ENCODE measurements around the gene PITPNM3.
"Not testable (repeated sequence)": the region's sequence is repeated elsewhere in the genome, so short reads cannot be mapped to it uniquely, and the experiment has no call there.

The PITPNM3 gene

GRCh38 chr17:6556121-6557039, at the start of gene PITPNM3:
Gene PITPNM3, minus strand, starts transcription at chr17:6556555. Its CDS starts 149 bp downstream, at chr17:6556406.
- CTCF ChIA-PET = no interaction called here
- H3K27ac Mint-ChIP-seq = no peak within 1 kb of the TSS
- H3K36me3 Mint-ChIP-seq = peaks cover 2% of the 10 kb centered on the region
- no peak for DNase-seq
- peaks cover 91% of the 10 kb centered on the region for H3K27me3 Mint-ChIP-seq
- peak within 1 kb of the TSS; percentile 47 for H3K4me3 Mint-ChIP-seq
- H3K9me3 Mint-ChIP-seq = no peaks in the 10 kb centered on the region
- H3K4me1 Mint-ChIP-seq = peaks cover 7% of the 10 kb centered on the region

GRCh38 chr17:6605142-6605541, 48.8 kb upstream of the PITPNM3 start:
- peaks cover 35% of the 10 kb centered on the region for H3K36me3 Mint-ChIP-seq
- no peak for DNase-seq

GRCh38 chr17:6603744-6604325, 47.5 kb upstream of the PITPNM3 start:
- Mint-ChIP-seq H3K9me3 (no peaks in the 10 kb centered on the region), H3K27me3 (no peaks in the 10 kb centered on the region), H3K4me3 (no peak overlapping the region), H3K27ac (no peak overlapping the region), H3K36me3 (peaks cover 34% of the 10 kb centered on the region), H3K4me1 (peaks cover 10% of the 10 kb centered on the region)
- CTCF ChIA-PET = interaction anchor here (1.2 kb wide), 1 partner anchor 131 kb away, joined by 4 read pairs; no protein-coding TSS in a partner anchor
- DNase-seq = no peak

More at GRCh38 chr17:6605142-6605541, 48.8 kb upstream of the PITPNM3 start:
- H3K9me3 Mint-ChIP-seq = no peaks in the 10 kb centered on the region
- no peaks in the 10 kb centered on the region for H3K27me3 Mint-ChIP-seq
- H3K27ac Mint-ChIP-seq = peak overlapping the region; percentile 22
- no peak overlapping the region for H3K4me3 Mint-ChIP-seq
- CTCF ChIA-PET = interaction anchor here (1.2 kb wide), 1 partner anchor 132 kb away, joined by 4 read pairs; no protein-coding TSS in a partner anchor
- peaks cover 10% of the 10 kb centered on the region for H3K4me1 Mint-ChIP-seq

GRCh38 chr17:6602141-6602540, 45.8 kb upstream of the PITPNM3 start:
- Mint-ChIP-seq H3K27ac (no peak overlapping the region), H3K36me3 (peaks cover 42% of the 10 kb centered on the region), H3K27me3 (no peaks in the 10 kb centered on the region), H3K9me3 (no peaks in the 10 kb centered on the region), H3K4me3 (no peak overlapping the region), H3K4me1 (peaks cover 10% of the 10 kb centered on the region)
- CTCF ChIA-PET = no interaction called here
- no peak for DNase-seq

- DNase-seq = no peak
- Mint-ChIP-seq H3K27me3 (no peaks in the 10 kb centered on the region), H3K27ac (no peak overlapping the region), H3K4me3 (no peak overlapping the region), H3K9me3 (no peaks in the 10 kb centered on the region), H3K36me3 (peaks cover 44% of the 10 kb centered on the region), H3K4me1 (peaks cover 10% of the 10 kb centered on the region)
- CTCF ChIA-PET = interaction anchor here (1.1 kb wide), 1 partner anchor 10 kb away, joined by 3 read pairs; no protein-coding TSS in a partner anchor
Measured at GRCh38 chr17:6599364-6599763, 43.0 kb upstream of the PITPNM3 start.

- Mint-ChIP-seq H3K27me3 (no peaks in the 10 kb centered on the region), H3K27ac (no peak overlapping the region), H3K9me3 (no peaks in the 10 kb centered on the region), H3K36me3 (peaks cover 47% of the 10 kb centered on the region), H3K4me3 (no peak overlapping the region), H3K4me1 (peaks cover under 1% of the 10 kb centered on the region)
- no peak for DNase-seq
- CTCF ChIA-PET = no interaction called here
Measured at GRCh38 chr17:6597727-6598126, 41.4 kb upstream of the PITPNM3 start.

- no peak for DNase-seq
- no peak overlapping the region for H3K27ac Mint-ChIP-seq
- no peak overlapping the region for H3K4me3 Mint-ChIP-seq
- CTCF ChIA-PET = no interaction called here
- no peaks in the 10 kb centered on the region for H3K4me1 Mint-ChIP-seq
- no peaks in the 10 kb centered on the region for H3K9me3 Mint-ChIP-seq
- peaks cover 44% of the 10 kb centered on the region for H3K36me3 Mint-ChIP-seq
- no peaks in the 10 kb centered on the region for H3K27me3 Mint-ChIP-seq
Measured at GRCh38 chr17:6596941-6597340, 40.6 kb upstream of the PITPNM3 start.

GRCh38 chr17:6596511-6596910, 40.2 kb upstream of the PITPNM3 start:
- Mint-ChIP-seq H3K27ac (no peak overlapping the region), H3K4me3 (no peak overlapping the region), H3K36me3 (peaks cover 45% of the 10 kb centered on the region), H3K27me3 (no peaks in the 10 kb centered on the region), H3K9me3 (no peaks in the 10 kb centered on the region), H3K4me1 (no peaks in the 10 kb centered on the region)
- DNase-seq = no peak
- CTCF ChIA-PET = no interaction called here

- Mint-ChIP-seq H3K27me3 (no peaks in the 10 kb centered on the region), H3K36me3 (peaks cover 45% of the 10 kb centered on the region), H3K4me3 (no peak overlapping the region)
Measured at GRCh38 chr17:6596081-6596480, 39.7 kb upstream of the PITPNM3 start.

GRCh38 chr17:6593371-6593770, 37.0 kb upstream of the PITPNM3 start:
- H3K4me1 Mint-ChIP-seq, H3K4me3 Mint-ChIP-seq, DNase-seq, H3K27ac Mint-ChIP-seq, H3K27me3 Mint-ChIP-seq, H3K9me3 Mint-ChIP-seq, CTCF ChIA-PET: not testable (repeated sequence)
- peaks cover 46% of the 10 kb centered on the region for H3K36me3 Mint-ChIP-seq

More at GRCh38 chr17:6596081-6596480, 39.7 kb upstream of the PITPNM3 start:
- CTCF ChIA-PET = no interaction called here
- DNase-seq = no peak
- Mint-ChIP-seq H3K27ac (no peak overlapping the region), H3K9me3 (no peaks in the 10 kb centered on the region), H3K4me1 (no peaks in the 10 kb centered on the region)

GRCh38 chr17:6592173-6592572, 35.8 kb upstream of the PITPNM3 start:
- CTCF ChIA-PET = no interaction called here
- Mint-ChIP-seq H3K27me3 (no peaks in the 10 kb centered on the region), H3K36me3 (peaks cover 50% of the 10 kb centered on the region), H3K4me3 (no peak overlapping the region), H3K4me1 (no peaks in the 10 kb centered on the region), H3K27ac (no peak overlapping the region), H3K9me3 (no peaks in the 10 kb centered on the region)
- no peak for DNase-seq

GRCh38 chr17:6591599-6592158, 35.3 kb upstream of the PITPNM3 start:
- CTCF ChIA-PET = no interaction called here
- H3K27ac Mint-ChIP-seq = no peak overlapping the region

GRCh38 chr17:6589266-6589946, 33.1 kb upstream of the PITPNM3 start:
- Mint-ChIP-seq H3K27ac (no peak overlapping the region), H3K4me1 (no peaks in the 10 kb centered on the region), H3K36me3 (peaks cover 55% of the 10 kb centered on the region), H3K9me3 (peaks cover 2% of the 10 kb centered on the region), H3K4me3 (no peak overlapping the region), H3K27me3 (no peaks in the 10 kb centered on the region)
- CTCF ChIA-PET = no interaction called here
- no peak for DNase-seq

More at GRCh38 chr17:6591599-6592158, 35.3 kb upstream of the PITPNM3 start:
- H3K36me3 Mint-ChIP-seq = peaks cover 50% of the 10 kb centered on the region
- DNase-seq = no peak
- H3K27me3 Mint-ChIP-seq = no peaks in the 10 kb centered on the region
- no peak overlapping the region for H3K4me3 Mint-ChIP-seq
- H3K9me3 Mint-ChIP-seq = no peaks in the 10 kb centered on the region
- no peaks in the 10 kb centered on the region for H3K4me1 Mint-ChIP-seq

- CTCF ChIA-PET = no interaction called here
- no peak for DNase-seq
- H3K27ac Mint-ChIP-seq = no peak overlapping the region
- no peaks in the 10 kb centered on the region for H3K4me1 Mint-ChIP-seq
- H3K36me3 Mint-ChIP-seq = peaks cover 57% of the 10 kb centered on the region
- peaks cover 2% of the 10 kb centered on the region for H3K9me3 Mint-ChIP-seq
- no peak overlapping the region for H3K4me3 Mint-ChIP-seq
- no peaks in the 10 kb centered on the region for H3K27me3 Mint-ChIP-seq
Measured at GRCh38 chr17:6588165-6588564, 31.8 kb upstream of the PITPNM3 start.

Data from activated naive CD4-positive, alpha-beta T cell treated with anti-CD3 and anti-CD28 coated beads, Interleukin-2, amount 10 ng/mL, durations not matched to agents 7 days and 5 days (primary cell).